Measurements from ENCODE around the gene LZTR1.

LZTR1 gene

DNA sequence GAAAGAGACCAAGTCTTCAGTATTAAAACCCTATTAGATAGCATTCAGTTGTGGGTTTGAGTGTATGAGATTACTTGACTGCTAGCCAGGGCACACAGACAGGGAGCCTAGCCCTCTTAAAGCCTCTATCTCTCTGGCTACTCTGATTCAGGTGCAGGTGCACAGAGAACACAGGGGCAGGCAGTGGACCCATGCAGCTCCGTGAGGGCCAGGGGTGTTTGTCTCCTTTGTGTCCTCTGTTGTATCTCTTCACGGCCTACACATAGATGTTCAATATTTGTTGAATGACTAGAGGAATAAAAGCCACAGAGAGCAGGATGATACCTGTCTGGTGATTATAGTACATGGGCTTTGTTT is 36.5 kb upstream of the LZTR1 start:
- Histone ChIP-seq H3K4me1 (ENCODE audit: insufficient read depth, low read length) (no peaks in the 10 kb centered on the region), H3K36me3 (ENCODE audit: insufficient read depth, low read length) (peaks cover 9% of the 10 kb centered on the region; the same call in 1 of the 2 replicates), H3K9me3 (ENCODE audit: control insufficient read depth, insufficient read depth, low read length) (no peaks in the 10 kb centered on the region), H3K9ac (ENCODE audit: low read depth, low read length) (no peak overlapping the region)

- H3K4me1 ChIP-seq (ENCODE audit: insufficient read depth, low read length), result no peaks in the 10 kb centered on the region
- H3K9ac ChIP-seq (ENCODE audit: low read depth, low read length), result no peak overlapping the region
- no peaks in the 10 kb centered on the region for H3K9me3 ChIP-seq (ENCODE audit: control insufficient read depth, insufficient read depth, low read length)
- peaks cover 17% of the 10 kb centered on the region for H3K36me3 ChIP-seq (ENCODE audit: insufficient read depth, low read length)
Measured at GRCh38 chr22:20946080-20946986, 35.8 kb upstream of the LZTR1 start.

- no peaks in the 10 kb centered on the region for H3K4me1 ChIP-seq (ENCODE audit: insufficient read depth, low read length)
- peaks cover 20% of the 10 kb centered on the region for H3K36me3 ChIP-seq (ENCODE audit: insufficient read depth, low read length)
- no peak overlapping the region for H3K9ac ChIP-seq (ENCODE audit: low read depth, low read length)
- no peaks in the 10 kb centered on the region for H3K9me3 ChIP-seq (ENCODE audit: control insufficient read depth, insufficient read depth, low read length)
Measured at GRCh38 chr22:20946991-20947390, 35.1 kb upstream of the LZTR1 start.

DNA sequence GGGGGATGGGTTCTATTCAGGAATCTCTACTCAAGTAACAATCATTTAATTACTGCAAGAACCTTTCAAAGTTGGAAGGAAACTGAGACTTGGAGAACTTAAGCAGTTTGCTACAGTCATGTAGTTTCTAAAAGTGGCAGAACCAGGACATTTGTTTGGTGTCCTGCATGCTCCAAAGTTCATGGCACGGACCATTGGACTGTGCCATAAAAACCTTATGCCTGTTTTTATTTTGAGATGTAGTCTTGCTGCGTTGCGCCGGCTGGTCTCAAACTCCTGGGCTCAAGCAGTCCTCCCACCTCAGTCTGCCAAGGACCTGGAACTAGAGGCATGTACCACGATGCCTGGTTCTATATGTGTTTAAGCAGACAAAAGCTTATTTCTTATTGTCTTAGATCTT is 33.6 kb upstream of the LZTR1 start:
- H3K9me3 ChIP-seq (ENCODE audit: control insufficient read depth, insufficient read depth, low read length), result no peaks in the 10 kb centered on the region
- H3K9ac ChIP-seq (ENCODE audit: low read depth, low read length), result no peak overlapping the region
- H3K4me1 ChIP-seq (ENCODE audit: insufficient read depth, low read length), result no peaks in the 10 kb centered on the region
- peaks cover 23% of the 10 kb centered on the region for H3K36me3 ChIP-seq (ENCODE audit: insufficient read depth, low read length)

- Histone ChIP-seq H3K36me3 (ENCODE audit: insufficient read depth, low read length) (peaks cover 23% of the 10 kb centered on the region), H3K4me1 (ENCODE audit: insufficient read depth, low read length) (no peaks in the 10 kb centered on the region)
Measured at GRCh38 chr22:20948989-20949388, 33.1 kb upstream of the LZTR1 start.

GRCh38 chr22:20949698-20950183 is 32.4 kb upstream of the LZTR1 start:
- Histone ChIP-seq H3K36me3 (ENCODE audit: insufficient read depth, low read length) (peaks cover 23% of the 10 kb centered on the region), H3K9ac (ENCODE audit: low read depth, low read length) (no peak overlapping the region), H3K4me1 (ENCODE audit: insufficient read depth, low read length) (no peaks in the 10 kb centered on the region), H3K9me3 (ENCODE audit: control insufficient read depth, insufficient read depth, low read length) (no peaks in the 10 kb centered on the region)

More at GRCh38 chr22:20948989-20949388, 33.1 kb upstream of the LZTR1 start:
- H3K9ac ChIP-seq (ENCODE audit: low read depth, low read length), result no peak overlapping the region
- H3K9me3 ChIP-seq (ENCODE audit: control insufficient read depth, insufficient read depth, low read length), result no peaks in the 10 kb centered on the region

GRCh38 chr22:20951151-20951931 is 30.8 kb upstream of the LZTR1 start:
- H3K9me3 ChIP-seq (ENCODE audit: control insufficient read depth, insufficient read depth, low read length), result no peaks in the 10 kb centered on the region

GRCh38 chr22:20951932-20952380 is 30.1 kb upstream of the LZTR1 start:
- H3K36me3 ChIP-seq (ENCODE audit: insufficient read depth, low read length), result peaks cover 23% of the 10 kb centered on the region
- H3K9me3 ChIP-seq (ENCODE audit: control insufficient read depth, insufficient read depth, low read length), result no peaks in the 10 kb centered on the region
- no peaks in the 10 kb centered on the region; the same call in 1 of the 2 replicates for H3K4me1 ChIP-seq (ENCODE audit: insufficient read depth, low read length)
- no peak overlapping the region for H3K9ac ChIP-seq (ENCODE audit: low read depth, low read length)

More at GRCh38 chr22:20951151-20951931, 30.8 kb upstream of the LZTR1 start:
- H3K9ac ChIP-seq (ENCODE audit: low read depth, low read length), result no peak overlapping the region
- no peaks in the 10 kb centered on the region; the same call in 1 of the 2 replicates for H3K4me1 ChIP-seq (ENCODE audit: insufficient read depth, low read length)
- peaks cover 23% of the 10 kb centered on the region for H3K36me3 ChIP-seq (ENCODE audit: insufficient read depth, low read length)

DNA sequence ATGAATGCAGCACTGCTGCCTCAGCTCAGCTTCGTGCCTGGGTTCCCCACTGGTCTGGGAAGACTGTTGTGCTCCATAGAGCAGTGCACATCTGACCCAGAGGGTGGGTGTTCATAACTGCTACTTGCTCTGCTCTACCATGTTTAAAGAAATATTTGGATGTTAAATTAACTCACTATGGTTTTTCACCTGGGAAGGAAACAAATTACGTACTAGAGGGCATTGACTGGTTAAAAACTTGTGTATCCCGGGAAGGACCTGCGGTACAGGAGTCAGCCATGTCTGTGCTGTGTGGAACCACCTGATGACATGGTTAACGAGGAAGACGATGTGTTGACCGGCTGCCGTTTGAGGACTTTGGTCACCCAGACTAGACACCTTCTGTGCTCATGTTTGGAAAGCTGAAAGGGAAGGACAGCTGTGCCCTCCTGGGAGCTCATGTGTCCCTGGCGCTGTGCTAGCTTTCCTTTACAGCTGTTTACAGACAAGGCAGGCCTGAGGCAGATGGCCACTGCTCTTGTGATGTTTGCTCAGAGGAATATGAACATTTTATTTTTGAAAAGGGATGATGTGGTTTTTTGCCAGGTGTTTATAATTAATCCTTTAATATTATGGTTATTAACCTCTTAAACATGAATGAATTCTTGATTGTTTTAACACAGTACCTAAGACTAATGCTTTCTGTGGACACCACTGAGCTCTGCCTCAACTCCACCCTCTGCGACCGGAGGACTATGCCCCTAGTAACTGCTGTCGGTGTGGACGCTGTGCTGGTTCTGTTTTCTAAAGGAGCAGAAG is 29.4 kb upstream of the LZTR1 start:
- no peaks in the 10 kb centered on the region for H3K9me3 ChIP-seq (ENCODE audit: control insufficient read depth, insufficient read depth, low read length)

GRCh38 chr22:20953342-20953608 is 28.8 kb upstream of the LZTR1 start:
- Histone ChIP-seq H3K9me3 (ENCODE audit: control insufficient read depth, insufficient read depth, low read length) (no peaks in the 10 kb centered on the region), H3K4me1 (ENCODE audit: insufficient read depth, low read length) (peaks cover 3% of the 10 kb centered on the region), H3K9ac (ENCODE audit: low read depth, low read length) (no peak overlapping the region), H3K36me3 (ENCODE audit: insufficient read depth, low read length) (peaks cover 23% of the 10 kb centered on the region)

More for the DNA sequence above, 29.4 kb upstream of the LZTR1 start:
- no peaks in the 10 kb centered on the region; the same call in 1 of the 2 replicates for H3K4me1 ChIP-seq (ENCODE audit: insufficient read depth, low read length)
- H3K9ac ChIP-seq (ENCODE audit: low read depth, low read length), result no peak overlapping the region
- peaks cover 23% of the 10 kb centered on the region for H3K36me3 ChIP-seq (ENCODE audit: insufficient read depth, low read length)

DNA sequence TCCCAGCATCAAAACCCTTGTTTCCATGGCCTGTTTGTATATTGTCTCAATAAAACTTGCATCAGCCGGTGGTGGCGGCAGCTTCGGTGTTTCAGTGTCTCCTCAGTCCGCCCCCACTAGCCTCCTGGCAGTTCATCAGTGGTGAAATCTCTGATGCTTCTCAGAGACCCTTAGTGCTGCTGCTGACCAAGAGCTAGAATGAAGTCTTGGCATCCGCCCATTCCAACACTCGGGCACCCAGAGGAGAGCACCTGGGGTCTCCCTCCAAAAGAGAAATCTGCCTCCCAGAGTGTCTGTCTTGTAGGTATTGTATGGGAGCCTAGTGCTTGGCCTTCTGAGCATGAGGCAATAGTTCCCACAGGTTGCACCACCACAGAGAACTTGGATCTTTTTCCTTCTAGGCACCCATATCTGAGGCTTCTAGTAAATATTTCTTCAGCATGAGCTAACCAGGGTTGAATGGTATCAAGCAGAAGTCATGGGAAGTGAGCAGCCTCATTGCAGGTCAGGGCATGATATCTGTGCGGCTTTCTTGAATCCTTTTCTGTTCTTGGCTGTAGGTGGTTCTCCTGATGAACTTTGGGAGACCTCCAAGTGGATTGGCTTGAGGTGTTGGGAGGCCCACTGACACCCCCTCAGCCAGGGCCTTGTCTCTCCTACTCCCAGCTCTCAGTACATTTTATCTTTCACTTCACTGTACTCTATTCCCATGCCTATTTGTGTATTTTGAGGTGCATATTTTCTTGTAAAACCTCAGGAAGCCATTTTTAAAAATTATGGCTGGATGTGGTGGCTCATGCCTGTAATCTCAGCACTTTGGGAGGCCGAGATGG is 28.2 kb upstream of the LZTR1 start:
- no peaks in the 10 kb centered on the region for H3K9me3 ChIP-seq (ENCODE audit: control insufficient read depth, insufficient read depth, low read length)
- no peak overlapping the region for H3K9ac ChIP-seq (ENCODE audit: low read depth, low read length)
- peaks cover 23% of the 10 kb centered on the region for H3K36me3 ChIP-seq (ENCODE audit: insufficient read depth, low read length)
- peaks cover 6% of the 10 kb centered on the region for H3K4me1 ChIP-seq (ENCODE audit: insufficient read depth, low read length)

- H3K9me3 ChIP-seq (ENCODE audit: control insufficient read depth, insufficient read depth, low read length), result no peaks in the 10 kb centered on the region
- H3K4me1 ChIP-seq (ENCODE audit: insufficient read depth, low read length), result peaks cover 6% of the 10 kb centered on the region
- H3K9ac ChIP-seq (ENCODE audit: low read depth, low read length), result no peak overlapping the region
- peaks cover 14% of the 10 kb centered on the region for H3K36me3 ChIP-seq (ENCODE audit: insufficient read depth, low read length)
Measured at GRCh38 chr22:20955548-20955947, 26.5 kb upstream of the LZTR1 start.

- Histone ChIP-seq H3K36me3 (ENCODE audit: insufficient read depth, low read length) (peaks cover 5% of the 10 kb centered on the region), H3K4me1 (ENCODE audit: insufficient read depth, low read length) (peaks cover 6% of the 10 kb centered on the region), H3K9ac (ENCODE audit: low read depth, low read length) (peak overlapping the region; percentile 60), H3K9me3 (ENCODE audit: control insufficient read depth, insufficient read depth, low read length) (no peaks in the 10 kb centered on the region)
Measured at GRCh38 chr22:20956258-20957101, 25.6 kb upstream of the LZTR1 start.

Measured in ES-I3 (cell line).